Endothelial cell of umbilical vein (primary cell): ENCODE results near the gene ZBTB26. TPM values are rescaled to one million over a fixed set of nuclear protein-coding genes. Genes with fewer than 3 reads are reported as not detected.

Source experiments
- BruUV-seq: library from RNA; stranded (reverse); fragments of 400-500 nt; replicated peaks from 2 replicates; lab custom pipeline; 2021; lab: Mats Ljungman, UMichigan
- CTCF ChIA-PET: fragments of 300-600, 350-600 bp; sonication (Branson Sonifier 250); formaldehyde crosslinking; loops from one replicate; lab custom pipeline; 2021; ENCODE audit warnings: antibody characterized with exemption, inconsistent platforms; lab: Charles Lee
- POLR2A ChIA-PET: fragments of 300-600, 350-600 bp; sonication (Branson Sonifier 250); formaldehyde crosslinking; loops from one replicate; lab custom pipeline; 2021; ENCODE audit warnings: antibody characterized with exemption, inconsistent platforms; lab: Charles Lee
- DNase-seq: peaks from one replicate; pipeline ENCODE4 v3.0.0-alpha.2; 2011; ENCODE audit warnings: low read depth, low spot score
- FAIRE-seq: peaks from 2 replicates; lab custom pipeline; 2011; peaks lifted over from hg19 to GRCh38; lab: Jason Lieb, UNC
- H2AFZ ChIP-seq: 2 replicates; pipeline ENCODE4 v1.6.0; 2012; ENCODE audit warnings: low read depth, low read length, control low read depth, inconsistent platforms
- H3K27ac ChIP-seq: 2 replicates; pipeline ENCODE4 v1.5.1; 2011; ENCODE audit warnings: low read depth, mild to moderate bottlenecking, control low read depth, low read length, moderate library complexity; ENCODE audit not compliant: insufficient read depth
- H3K27me3 ChIP-seq, 2 experiments: 2 replicates each; pipeline versions ENCODE4 v1.6.0 to v1.6.1; 2011; ENCODE audit warnings: low read length in 2 of 2, mixed read lengths in 1 of 2; ENCODE audit not compliant: control insufficient read depth in 2 of 2, insufficient read depth in 2 of 2
- H3K36me3 ChIP-seq, 2 experiments: 2 replicates in 1 of 2; 3 replicates in 1 of 2; pipeline ENCODE4 v1.5.1; 2011; ENCODE audit warnings: low read length in 2 of 2, mild to moderate bottlenecking in 1 of 2, moderate library complexity in 1 of 2; ENCODE audit not compliant: control insufficient read depth in 2 of 2, insufficient read depth in 2 of 2; ENCODE audit errors: extremely low read depth in 1 of 2
- H3K4me1 ChIP-seq: 3 replicates; pipeline ENCODE4 v1.5.1; 2011; ENCODE audit warnings: mild to moderate bottlenecking, low read length; ENCODE audit not compliant: control insufficient read depth, insufficient read depth; ENCODE audit errors: extremely low read depth
- H3K4me2 ChIP-seq: 2 replicates; pipeline ENCODE4 v1.6.1; 2011; ENCODE audit warnings: low read length, control low read depth, mixed read lengths; ENCODE audit not compliant: insufficient read depth
- H3K4me3 ChIP-seq, 3 experiments: fragments of 200-600 bp in 1 of 3; sonication (generic), shearing (Covaris generic) in 1 of 3; replicated peaks in 1 of 3; 2 replicates each; pipeline ENCODE4 v1.5.1; 2011 to 2016; ENCODE audit warnings: control low read depth in 3 of 3, low read length in 3 of 3, mild to moderate bottlenecking in 2 of 3, inconsistent platforms in 1 of 3, low read depth in 1 of 3, moderate library complexity in 1 of 3; ENCODE audit not compliant: insufficient read depth in 1 of 3
- H3K79me2 ChIP-seq: 2 replicates; pipeline ENCODE4 v1.6.0; 2012; ENCODE audit warnings: low read length, inconsistent platforms; ENCODE audit not compliant: control insufficient read depth, insufficient read depth
- H3K9ac ChIP-seq: replicated peaks from 2 replicates; pipeline ENCODE3; 2011; ENCODE audit warnings: low read length, control low read depth; ENCODE audit not compliant: insufficient read depth; ENCODE audit errors: extremely low read depth
- H3K9me1 ChIP-seq: replicated peaks from 3 replicates; pipeline ENCODE4 v1.6.0; 2011; ENCODE audit warnings: mild to moderate bottlenecking, low read length; ENCODE audit not compliant: control insufficient read depth, insufficient read depth; ENCODE audit errors: extremely low read depth
- H3K9me3 ChIP-seq: replicated peaks from 2 replicates; pipeline ENCODE4 v1.5.1; 2012; ENCODE audit warnings: low read length, inconsistent platforms; ENCODE audit not compliant: control insufficient read depth, insufficient read depth
- H4K20me1 ChIP-seq: replicated peaks from 2 replicates; pipeline ENCODE3; 2011; ENCODE audit warnings: mild to moderate bottlenecking, low read length; ENCODE audit not compliant: control insufficient read depth, insufficient read depth; ENCODE audit errors: extremely low read depth
- CTCF ChIP-seq, 2 donors: IDR thresholded peaks; 1 replicate in 1 of 2; 2 replicates in 1 of 2; pipeline ENCODE4 v1.5.1; 2011; ENCODE audit warnings: low read length in 2 of 2, mild to moderate bottlenecking in 2 of 2, moderate library complexity in 2 of 2, control low read depth in 1 of 2, inconsistent platforms in 1 of 2, low read depth in 1 of 2; ENCODE audit not compliant: insufficient read depth in 1 of 2; ENCODE audit errors: extremely low read depth in 1 of 2
- EZH2 ChIP-seq: IDR thresholded peaks from 2 replicates; pipeline ENCODE4 v1.6.1; 2012; ENCODE audit warnings: borderline replicate concordance, low read depth, mild to moderate bottlenecking, moderate library complexity, low read length, inconsistent platforms; ENCODE audit not compliant: severe bottlenecking
- FOS ChIP-seq: IDR thresholded peaks from 2 replicates; pipeline ENCODE4 v1.6.1; 2011; ENCODE audit warnings: mild to moderate bottlenecking, low read length, moderate library complexity, borderline replicate concordance; ENCODE audit not compliant: insufficient read depth
- GATA2 ChIP-seq: IDR thresholded peaks from 2 replicates; pipeline ENCODE4 v1.7.0; 2011; ENCODE audit warnings: low read depth, mild to moderate bottlenecking, moderate library complexity, mixed read lengths, low read length; ENCODE audit not compliant: insufficient read length, insufficient read depth
- JUN ChIP-seq: IDR thresholded peaks from 2 replicates; pipeline ENCODE4 v1.6.1; 2011; ENCODE audit warnings: borderline replicate concordance, low read depth; ENCODE audit not compliant: insufficient read length, insufficient read depth
- MAX ChIP-seq: IDR thresholded peaks from 2 replicates; pipeline ENCODE4 v1.6.1; 2011; ENCODE audit not compliant: insufficient read depth, insufficient read length
- MYC ChIP-seq: IDR thresholded peaks from one replicate; pipeline ENCODE4 v1.6.1; 2011; ENCODE audit warnings: mild to moderate bottlenecking, low read depth, low read length
- POLR2A ChIP-seq: IDR thresholded peaks from 2 replicates; pipeline ENCODE4 v1.6.1; 2012; ENCODE audit warnings: low read depth, mild to moderate bottlenecking, control low read depth, low read length
- POLR2AphosphoS5 ChIP-seq: IDR thresholded peaks from 2 replicates; pipeline ENCODE4 v1.6.1; 2012; ENCODE audit warnings: low read depth, mild to moderate bottlenecking, control low read depth, low read length, moderate library complexity; ENCODE audit not compliant: insufficient read depth
- dilution Hi-C: fragments of 300-500 bp; cut with MboI; formaldehyde crosslinking; loops from one replicate; pipeline ENCODE4 v1.15.0; 2019; ENCODE audit warnings: low sequenced_read_pairs; ENCODE audit not compliant: extremely low pct_ligation_motif_present
- intact Hi-C: fragments of 100-400 bp; cut with micrococcal nuclease; formaldehyde crosslinking; loops from one replicate; pipeline ENCODE4 v1.10.0; 2022
- polyA plus RNA-seq, 4 experiments: library from polyadenylated mRNA; depleted of rRNA in 3 of 4; stranded (reverse) in 3 of 4; unstranded in 1 of 4; fragments of >200 nt; gene quantifications; 2 replicates each; pipeline versions ENCODE4 v1.2.1 to v1.2.3, GENCODE V29; 2011 to 2012; ENCODE audit warnings: missing spikeins in 1 of 4
- total RNA-seq: library from RNA; stranded (reverse); gene quantifications from 2 replicates; pipeline ENCODE4 v1.2.3, GENCODE V29; 2021

ZBTB26 gene
- total and polyA plus RNA-seq, 2 donors (not counting 3 experiments of a cell fraction or from before 2014, with no cell fraction given) = 2.6 to 5.0 TPM

GRCh38 chr9:122879443-122879842 lies 51.9 kb downstream of the ZBTB26 start:
- no peak for FAIRE-seq
- H3K9me1 ChIP-seq = no peaks in the 10 kb centered on the region
- no peak overlapping the region for H3K4me3 ChIP-seq
- H3K79me2 ChIP-seq = no peaks in the 10 kb centered on the region
- no peaks in the 10 kb centered on the region for H3K27me3 ChIP-seq
- no peaks in the 10 kb centered on the region for H3K9me3 ChIP-seq
- H3K27ac ChIP-seq = no peak overlapping the region
- H2AFZ ChIP-seq = no peak overlapping the region
- H3K9ac ChIP-seq = no peak overlapping the region
- CTCF ChIA-PET = interaction anchor here (1.2 kb wide), 1 partner anchor 112 kb away, joined by 4 read pairs; no protein-coding TSS in a partner anchor
- no TSS peak for BruUV-seq
- intact Hi-C loops = no loop called here
- H3K4me2 ChIP-seq = no peak overlapping the region
- dilution Hi-C loops = no loop called here
- H4K20me1 ChIP-seq = no peaks in the 10 kb centered on the region
- POLR2A ChIA-PET = no interaction called here
- no peak for DNase-seq
- peaks cover 26 to 34% of the 10 kb centered on the region in 2 experiments for H3K36me3 ChIP-seq
- no peaks in the 10 kb centered on the region for H3K4me1 ChIP-seq
- TF ChIP-seq MAX (no peak), JUN (no peak), FOS (no peak), GATA2 (no peak), POLR2AphosphoS5 (no peak), MYC (no peak), POLR2A (no peak), EZH2 (no peak), CTCF (IDR thresholded peaks at IDR 0.05; ENCODE audit: extremely low read depth in 1 of 2, insufficient read depth in 1 of 2, low read depth in 1 of 2, low read length in 2 of 2) (no peak)
